ENCODE data around the gene XXYLT1.

DNA sequence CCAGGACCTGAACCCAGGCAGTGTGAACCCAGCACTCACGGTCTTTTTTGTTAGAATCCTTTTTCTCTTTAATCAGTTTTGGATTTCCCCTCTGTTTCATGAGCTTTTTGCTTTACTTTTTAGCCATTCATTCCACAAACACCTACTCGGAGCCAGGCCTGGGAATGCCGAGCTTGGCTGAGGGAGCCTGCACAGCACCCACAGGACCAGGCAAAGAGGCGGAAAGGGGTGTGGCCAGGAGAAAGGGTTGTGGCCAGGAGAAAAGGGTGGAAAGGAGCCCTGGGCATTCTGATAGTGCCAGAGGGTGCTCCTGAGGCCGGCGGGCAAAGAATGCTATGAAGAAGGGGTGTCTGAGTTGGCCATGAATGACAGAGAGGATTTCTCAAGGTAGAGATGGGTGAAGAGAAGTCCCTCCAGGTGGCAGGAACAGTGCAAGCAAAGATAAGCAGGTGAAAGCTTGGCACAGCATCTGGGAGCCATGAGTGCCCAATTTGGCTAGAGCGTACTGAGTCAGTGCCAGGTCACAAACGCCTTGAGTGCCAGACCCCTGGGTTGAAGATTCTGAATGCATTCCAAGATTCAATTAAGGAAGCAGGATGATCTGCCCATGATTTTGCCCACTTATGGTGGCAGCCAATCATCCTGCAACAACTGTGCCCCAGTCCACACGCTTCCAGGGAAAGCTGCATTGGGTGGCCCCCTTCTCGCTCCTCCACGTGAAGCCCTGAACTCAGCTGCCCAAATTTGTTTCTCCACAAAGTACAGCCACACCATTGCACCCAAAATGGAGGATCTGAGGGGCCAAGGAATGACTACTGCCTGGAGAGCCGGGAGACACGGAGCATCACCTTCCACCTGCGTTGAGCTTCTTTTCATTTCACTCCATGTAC lies 157.2 kb downstream of the XXYLT1 start:
- TF ChIP-seq, protein P1, sequence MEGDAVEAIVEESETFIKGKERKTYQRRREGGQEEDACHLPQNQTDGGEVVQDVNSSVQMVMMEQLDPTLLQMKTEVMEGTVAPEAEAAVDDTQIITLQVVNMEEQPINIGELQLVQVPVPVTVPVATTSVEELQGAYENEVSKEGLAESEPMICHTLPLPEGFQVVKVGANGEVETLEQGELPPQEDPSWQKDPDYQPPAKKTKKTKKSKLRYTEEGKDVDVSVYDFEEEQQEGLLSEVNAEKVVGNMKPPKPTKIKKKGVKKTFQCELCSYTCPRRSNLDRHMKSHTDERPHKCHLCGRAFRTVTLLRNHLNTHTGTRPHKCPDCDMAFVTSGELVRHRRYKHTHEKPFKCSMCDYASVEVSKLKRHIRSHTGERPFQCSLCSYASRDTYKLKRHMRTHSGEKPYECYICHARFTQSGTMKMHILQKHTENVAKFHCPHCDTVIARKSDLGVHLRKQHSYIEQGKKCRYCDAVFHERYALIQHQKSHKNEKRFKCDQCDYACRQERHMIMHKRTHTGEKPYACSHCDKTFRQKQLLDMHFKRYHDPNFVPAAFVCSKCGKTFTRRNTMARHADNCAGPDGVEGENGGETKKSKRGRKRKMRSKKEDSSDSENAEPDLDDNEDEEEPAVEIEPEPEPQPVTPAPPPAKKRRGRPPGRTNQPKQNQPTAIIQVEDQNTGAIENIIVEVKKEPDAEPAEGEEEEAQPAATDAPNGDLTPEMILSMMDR (IDR thresholded peaks at IDR 0.05), result no peak
- TF ChIP-seq POLR2A (IDR thresholded peaks at IDR 0.05), result no peak
